H9 (cell line): ENCODE data around the gene CCL26. TPM values are rescaled to one million over a fixed set of nuclear protein-coding genes. Genes with fewer than 3 reads are reported as not detected.

ENCODE experiments used
- DNase-seq: peaks from one replicate; pipeline ENCODE4 v3.0.0-alpha.2; 2017
- H2AFZ ChIP-seq: one replicate; pipeline ENCODE4 v1.6.1; 2013; ENCODE audit warnings: mild to moderate bottlenecking, low read length, control low read depth, moderate library complexity
- H2AK5ac ChIP-seq: 2 replicates; pipeline ENCODE4 v1.6.1; 2013; ENCODE audit warnings: low read length, control low read depth, mixed read lengths; ENCODE audit not compliant: insufficient read length
- H2BK120ac ChIP-seq: one replicate; pipeline ENCODE4 v1.6.1; 2013; ENCODE audit warnings: low read depth, mild to moderate bottlenecking, low read length, control low read depth, inconsistent platforms; ENCODE audit not compliant: poor library complexity, severe bottlenecking
- H2BK12ac ChIP-seq: 2 replicates; pipeline ENCODE4 v1.6.1; 2013; ENCODE audit warnings: low read length, control low read depth, mixed read lengths, low read depth; ENCODE audit not compliant: insufficient read length
- H2BK15ac ChIP-seq: 2 replicates; pipeline ENCODE4 v1.6.1; 2013; ENCODE audit warnings: low read depth, low read length, control low read depth
- H2BK20ac ChIP-seq: one replicate; pipeline ENCODE4 v1.6.1; 2013; ENCODE audit warnings: low read depth, mild to moderate bottlenecking, low read length, control low read depth, inconsistent platforms; ENCODE audit not compliant: poor library complexity, severe bottlenecking
- H2BK5ac ChIP-seq: 2 replicates; pipeline ENCODE4 v1.6.1; 2013; ENCODE audit warnings: low read length, control low read depth, mixed read lengths; ENCODE audit not compliant: insufficient read length
- H3K14ac ChIP-seq: 2 replicates; pipeline ENCODE4 v1.6.1; 2013; ENCODE audit warnings: low read length, control low read depth; ENCODE audit not compliant: insufficient read depth
- H3K18ac ChIP-seq: 2 replicates; pipeline ENCODE4 v1.6.1; 2013; ENCODE audit warnings: low read depth, mild to moderate bottlenecking, mixed read lengths, low read length, control low read depth; ENCODE audit not compliant: insufficient read length
- H3K23ac ChIP-seq: 2 replicates; pipeline ENCODE4 v1.6.1; 2013; ENCODE audit warnings: low read length, control low read depth, mixed read lengths, low read depth; ENCODE audit not compliant: insufficient read length
- H3K23me2 ChIP-seq: 2 replicates; pipeline ENCODE4 v1.6.1; 2013; ENCODE audit warnings: low read depth, mild to moderate bottlenecking, mixed read lengths, low read length, control low read depth; ENCODE audit not compliant: insufficient read length, poor library complexity, severe bottlenecking
- H3K27ac ChIP-seq: 2 replicates; pipeline ENCODE4 v1.5.1; 2013; ENCODE audit warnings: low read length, control low read depth, mixed read lengths, low read depth; ENCODE audit not compliant: insufficient read length
- H3K27me3 ChIP-seq: 2 replicates; pipeline ENCODE4 v1.6.1; 2013; ENCODE audit warnings: low read length, control low read depth, inconsistent platforms; ENCODE audit not compliant: insufficient read depth
- H3K4ac ChIP-seq: 2 replicates; pipeline ENCODE4 v1.6.1; 2013; ENCODE audit warnings: low read depth, mild to moderate bottlenecking, control low read depth, inconsistent platforms, low read length, moderate library complexity
- H3K4me1 ChIP-seq: 2 replicates; pipeline ENCODE4 v1.6.1; 2013; ENCODE audit warnings: low read length, control low read depth, inconsistent platforms; ENCODE audit not compliant: insufficient read depth
- H3K4me2 ChIP-seq: 2 replicates; pipeline ENCODE4 v1.6.1; 2013; ENCODE audit warnings: low read length, control low read depth, mixed read lengths; ENCODE audit not compliant: insufficient read length, insufficient read depth
- H3K56ac ChIP-seq: 2 replicates; pipeline ENCODE4 v1.6.1; 2013; ENCODE audit warnings: low read depth, mild to moderate bottlenecking, mixed read lengths, low read length, control low read depth; ENCODE audit not compliant: insufficient read length
- H3K79me1 ChIP-seq: 2 replicates; pipeline ENCODE4 v1.6.1; 2013; ENCODE audit warnings: low read depth, mild to moderate bottlenecking, moderate library complexity, low read length, control low read depth, inconsistent platforms; ENCODE audit not compliant: insufficient read depth, poor library complexity, severe bottlenecking
- H3K79me2 ChIP-seq: 2 replicates; pipeline ENCODE4 v1.6.1; 2013; ENCODE audit warnings: low read length, control low read depth, inconsistent platforms; ENCODE audit not compliant: insufficient read depth
- H3K9ac ChIP-seq: 2 replicates; pipeline ENCODE4 v1.6.1; 2013; ENCODE audit warnings: low read length, control low read depth, mixed read lengths; ENCODE audit not compliant: insufficient read length; ENCODE audit errors: extremely low read depth
- H3K9me3 ChIP-seq: one replicate; pipeline ENCODE4 v1.6.1; 2013; ENCODE audit warnings: low read depth, low read length, inconsistent platforms; ENCODE audit not compliant: control insufficient read depth
- H3T11ph ChIP-seq: one replicate; pipeline ENCODE4 v1.6.1; 2013; ENCODE audit warnings: mild to moderate bottlenecking, low read length, control low read depth, inconsistent platforms
- H4K20me1 ChIP-seq: one replicate; pipeline ENCODE4 v1.6.1; 2013; ENCODE audit not compliant: control insufficient read depth, insufficient read length, insufficient read depth
- H4K5ac ChIP-seq: 2 replicates; pipeline ENCODE4 v1.6.1; 2013; ENCODE audit warnings: low read depth, mild to moderate bottlenecking, mixed read lengths, low read length, control low read depth; ENCODE audit not compliant: insufficient read length
- H4K8ac ChIP-seq: replicated peaks from 2 replicates; pipeline ENCODE4 v1.6.1; 2013; ENCODE audit warnings: low read length, control low read depth, mixed read lengths, low read depth; ENCODE audit not compliant: insufficient read length
- H4K91ac ChIP-seq: 2 replicates; pipeline ENCODE4 v1.6.1; 2013; ENCODE audit warnings: low read depth, mild to moderate bottlenecking, moderate library complexity, mixed read lengths, low read length, control low read depth; ENCODE audit not compliant: insufficient read length
- H3K27ac Mint-ChIP-seq, 3 experiments: 2 replicates in 2 of 3; 3 replicates in 1 of 3; pipeline ENCODE4 v1.8.0; 2020 to 2021; ENCODE audit warnings: mixed read lengths in 3 of 3, mild to moderate bottlenecking in 1 of 3, moderate library complexity in 1 of 3
- H3K27me3 Mint-ChIP-seq: 2 replicates; pipeline ENCODE4 v1.8.0; 2021; ENCODE audit warnings: low read depth, mild to moderate bottlenecking, moderate library complexity, mixed read lengths
- H3K36me3 Mint-ChIP-seq, 3 experiments: 2 replicates in 2 of 3; 3 replicates in 1 of 3; pipeline ENCODE4 v1.8.0; 2020 to 2021; ENCODE audit warnings: low read depth in 3 of 3, mixed read lengths in 3 of 3; ENCODE audit not compliant: insufficient read depth in 1 of 3
- H3K4me1 Mint-ChIP-seq, 2 experiments: 2 replicates each; pipeline ENCODE4 v1.8.0; 2020; ENCODE audit warnings: mixed read lengths in 2 of 2
- H3K4me3 Mint-ChIP-seq, 2 experiments: 2 replicates in 1 of 2; 3 replicates in 1 of 2; pipeline ENCODE4 v1.8.0; 2020 to 2021; ENCODE audit warnings: mild to moderate bottlenecking in 2 of 2, mixed read lengths in 2 of 2, moderate library complexity in 1 of 2
- H3K9me3 Mint-ChIP-seq, 2 experiments: 2 replicates in 1 of 2; 3 replicates in 1 of 2; pipeline ENCODE4 v1.8.0; 2020; ENCODE audit warnings: mild to moderate bottlenecking in 2 of 2, mixed read lengths in 2 of 2, moderate library complexity in 1 of 2
- WGBS: extraction: QIAGEN DNeasy Blood & Tissue Kit; methylation state at CpG from one replicate; pipeline ENCODE4 v1.1.7; 2013; ENCODE audit warnings: missing lambda C conversion rate, low lambda C conversion rate, mixed read lengths; ENCODE audit not compliant: insufficient read length; ENCODE audit errors: extremely low coverage; 5-methylcytosine and 5-hydroxymethylcytosine counted together
- total RNA-seq: library from RNA; stranded (reverse); gene quantifications from 2 replicates; pipeline ENCODE4 v1.2.1, GENCODE V29; 2021
- TF ChIP-seq, protein P1 (sequence below): fragments of 200-600 bp; sonication (generic); conservative IDR thresholded peaks from 3 replicates; pipeline ENCODE4 v1.8.0; 2021; ENCODE audit warnings: antibody characterized with exemption, mild to moderate bottlenecking

CCL26 gene
- total RNA-seq, 1 experiment from 2014 or later, result 9.3 TPM

DNA sequence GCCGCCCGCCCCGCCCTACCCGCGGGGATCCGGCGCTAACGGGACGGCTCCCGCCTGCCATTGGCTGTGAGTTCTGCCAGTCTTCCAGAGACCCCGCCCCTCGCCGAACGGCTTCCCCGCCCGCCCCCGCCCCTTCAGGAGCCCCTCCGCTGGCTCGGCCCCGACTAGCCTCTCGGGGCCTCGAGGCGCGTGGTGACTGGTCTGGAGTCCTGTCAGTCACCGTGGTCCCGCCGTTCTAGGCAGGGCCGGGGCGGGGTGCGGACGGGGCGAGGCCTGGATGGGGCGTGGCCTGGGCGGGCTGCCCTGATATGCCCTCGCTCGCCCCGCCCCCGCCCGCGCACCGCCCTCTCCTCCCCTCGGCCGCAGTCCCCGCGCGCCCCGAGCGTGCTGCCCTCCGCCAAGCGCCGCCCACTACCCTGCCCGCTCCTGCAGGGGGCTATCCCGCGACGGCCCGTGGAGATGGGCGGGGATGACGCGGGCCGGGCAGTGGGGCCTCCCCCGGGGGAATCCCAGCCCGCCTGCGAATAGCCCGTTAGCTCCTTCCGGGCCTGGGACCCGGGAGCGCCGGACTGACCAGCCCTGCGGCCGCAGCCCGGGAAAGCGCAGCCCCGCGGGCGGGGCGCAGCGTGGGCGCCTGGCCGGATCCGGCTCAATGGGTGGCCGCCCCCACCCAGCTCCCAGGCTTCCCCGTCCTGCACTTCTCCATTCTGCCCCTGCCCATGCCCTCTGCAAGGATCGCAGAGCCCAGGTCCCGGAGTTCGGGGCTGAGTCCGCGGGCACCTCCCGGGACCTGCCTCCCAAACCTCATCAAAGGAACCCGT, 32.8 kb downstream of the CCL26 start:
- Histone ChIP-seq H2BK12ac (no peak overlapping the region), H3K14ac (no peak overlapping the region), H4K20me1 (no peaks in the 10 kb centered on the region), H3K79me2 (no peaks in the 10 kb centered on the region), H2AFZ (no peak overlapping the region), H3K27me3 (no peaks in the 10 kb centered on the region; the same call in 1 of the 2 replicates), H3K27ac (no peak overlapping the region), H3K23ac (no peak overlapping the region), H3T11ph (no peak overlapping the region), H4K5ac (no peak overlapping the region), H3K18ac (no peak overlapping the region), H4K8ac (no peak overlapping the region), H3K9me3 (no peaks in the 10 kb centered on the region), H2BK15ac (no peak overlapping the region), H3K9ac (no peak overlapping the region), H3K79me1 (no peaks in the 10 kb centered on the region), H4K91ac (no peak overlapping the region), H2BK20ac (no peak overlapping the region), H2BK120ac (no peak overlapping the region), H3K56ac (no peak overlapping the region), H2BK5ac (no peak overlapping the region), H3K23me2 (peaks cover 11% of the 10 kb centered on the region), H3K4ac (no peak overlapping the region), H2AK5ac (no peak overlapping the region), H3K4me1 (peaks cover 9% of the 10 kb centered on the region), H3K4me2 (peak overlapping the region; percentile 57)
- TF ChIP-seq, protein P1, sequence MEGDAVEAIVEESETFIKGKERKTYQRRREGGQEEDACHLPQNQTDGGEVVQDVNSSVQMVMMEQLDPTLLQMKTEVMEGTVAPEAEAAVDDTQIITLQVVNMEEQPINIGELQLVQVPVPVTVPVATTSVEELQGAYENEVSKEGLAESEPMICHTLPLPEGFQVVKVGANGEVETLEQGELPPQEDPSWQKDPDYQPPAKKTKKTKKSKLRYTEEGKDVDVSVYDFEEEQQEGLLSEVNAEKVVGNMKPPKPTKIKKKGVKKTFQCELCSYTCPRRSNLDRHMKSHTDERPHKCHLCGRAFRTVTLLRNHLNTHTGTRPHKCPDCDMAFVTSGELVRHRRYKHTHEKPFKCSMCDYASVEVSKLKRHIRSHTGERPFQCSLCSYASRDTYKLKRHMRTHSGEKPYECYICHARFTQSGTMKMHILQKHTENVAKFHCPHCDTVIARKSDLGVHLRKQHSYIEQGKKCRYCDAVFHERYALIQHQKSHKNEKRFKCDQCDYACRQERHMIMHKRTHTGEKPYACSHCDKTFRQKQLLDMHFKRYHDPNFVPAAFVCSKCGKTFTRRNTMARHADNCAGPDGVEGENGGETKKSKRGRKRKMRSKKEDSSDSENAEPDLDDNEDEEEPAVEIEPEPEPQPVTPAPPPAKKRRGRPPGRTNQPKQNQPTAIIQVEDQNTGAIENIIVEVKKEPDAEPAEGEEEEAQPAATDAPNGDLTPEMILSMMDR, result no peak
- DNase-seq, result peak; percentile 100
- Mint-ChIP-seq H3K27me3 (peaks cover 17% of the 10 kb centered on the region), H3K4me1 (peaks cover 30 to 42% of the 10 kb centered on the region in 2 experiments), H3K4me3 (peak overlapping the region; percentile 87 to 96), H3K9me3 (no peaks in the 10 kb centered on the region; a peak in 1 of 5 replicates), H3K27ac (peak overlapping the region; percentile 4 to 94 (median 92); a peak in 3 of 7 replicates), H3K36me3 (no peaks in the 10 kb centered on the region)
- WGBS, result no CpG with 5 or more reads among the region's 89 CpGs
